Lung (tissue), 12 donors: ENCODE results near the gene SLC23A2. TPM values are rescaled to one million over a fixed set of nuclear protein-coding genes. Genes with fewer than 3 reads are reported as not detected.
"Not testable (repeated sequence)": the region's sequence is repeated elsewhere in the genome, so short reads cannot be mapped to it uniquely, and the experiment has no call there.

Experiments
- ATAC-seq: fragments of 200-7000 bp; cut with Tn5 transposase; one replicate; pipeline ENCODE4 v1.9.1; 2020; ENCODE audit warnings: moderate number of reproducible peaks; ENCODE audit not compliant: insufficient read depth, low FRiP score
- DNase-seq, 3 donors: peaks; one replicate each; pipeline ENCODE4 v3.0.0-alpha.2; 2013 to 2017
- H3K27ac ChIP-seq, 2 donors: one replicate each; pipeline ENCODE4 v1.5.1; 2013; ENCODE audit warnings: mild to moderate bottlenecking in 2 of 2, moderate library complexity in 2 of 2, control low read depth in 1 of 2, inconsistent platforms in 1 of 2, low read depth in 1 of 2, low read length in 1 of 2
- H3K27me3 ChIP-seq, 3 donors: one replicate each; pipeline ENCODE4 v1.5.1; 2013; ENCODE audit warnings: low read length in 2 of 3; ENCODE audit not compliant: control insufficient read depth in 3 of 3, insufficient read depth in 3 of 3
- H3K36me3 ChIP-seq, 4 donors: one replicate each; pipeline ENCODE4 v1.5.1; 2013; ENCODE audit warnings: low read length in 4 of 4, mild to moderate bottlenecking in 1 of 4, moderate library complexity in 1 of 4; ENCODE audit not compliant: control insufficient read depth in 4 of 4, insufficient read depth in 4 of 4
- H3K4me1 ChIP-seq, 5 donors: one replicate each; pipeline ENCODE4 v1.5.1; 2013; ENCODE audit warnings: low read length in 5 of 5, mild to moderate bottlenecking in 2 of 5, moderate library complexity in 1 of 5; ENCODE audit not compliant: control insufficient read depth in 5 of 5, insufficient read depth in 5 of 5
- H3K4me3 ChIP-seq: one replicate; pipeline ENCODE4 v1.5.1; 2013; ENCODE audit warnings: mild to moderate bottlenecking, control low read depth, moderate library complexity
- H3K9ac ChIP-seq, 2 donors: one replicate each; pipeline ENCODE4 v1.5.1; 2013; ENCODE audit warnings: low read length in 2 of 2, control low read depth in 1 of 2; ENCODE audit not compliant: insufficient read depth in 1 of 2
- H3K9me3 ChIP-seq, 4 donors: one replicate each; pipeline ENCODE4 v1.5.1; 2013; ENCODE audit warnings: low read length in 3 of 4, mild to moderate bottlenecking in 1 of 4, moderate library complexity in 1 of 4; ENCODE audit not compliant: control insufficient read depth in 4 of 4, insufficient read depth in 3 of 4
- WGBS, 2 donors: extraction: QIAGEN DNeasy Blood & Tissue Kit; methylation state at CpG; one replicate each; pipeline ENCODE4 v1.1.7; 2013; 5-methylcytosine and 5-hydroxymethylcytosine counted together
- polyA plus RNA-seq, 2 donors: library from polyadenylated mRNA; stranded (reverse); fragments of 200-250 nt; gene quantifications; one replicate each; pipeline ENCODE4 v1.2.1, GENCODE V29; 2013
- total RNA-seq, 2 donors: library from RNA; depleted of rRNA in 1 of 2; stranded (reverse); fragments of >200 nt in 1 of 2; gene quantifications; one replicate each; pipeline ENCODE4 v1.2.1, GENCODE V29; 2014 to 2021
- TF ChIP-seq, protein P1 (sequence below): IDR thresholded peaks from 2 replicates; pipeline ENCODE4 v1.5.1; 2012; ENCODE audit warnings: mild to moderate bottlenecking; ENCODE audit errors: control extremely low read depth, extremely low read depth
- donor health status: control.
- donor health status: control.
- donor health status: Bipolar disorder and iron deficiency.
- donor health status: healthy.
- donor health status: DM: yes; HTN: yes; CAD: no.

Gene SLC23A2
- total and polyA plus RNA-seq, 4 donors = 6.0 to 23.5 (median 14.3) TPM

DNA sequence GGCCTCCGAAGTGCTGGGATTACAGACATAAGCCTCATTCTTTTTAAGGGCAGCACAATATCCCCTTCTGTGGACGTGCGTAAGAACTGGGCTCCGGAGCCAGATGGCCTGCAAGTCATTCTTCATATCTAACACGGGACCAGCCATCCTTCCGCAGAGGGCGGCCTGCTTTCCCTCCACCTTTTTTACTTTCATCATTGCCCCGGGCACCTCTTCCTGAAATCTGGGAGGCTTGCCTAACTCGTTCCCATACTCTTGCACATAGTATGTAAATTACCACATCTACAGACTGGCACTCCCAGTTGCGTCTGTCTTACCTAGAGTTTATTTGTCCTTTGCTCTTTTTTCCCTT, 29.9 kb upstream of the SLC23A2 start:
- Histone ChIP-seq H3K4me3 (no peak overlapping the region), H3K9ac (no peak overlapping the region), H3K27me3 (no peaks in the 10 kb centered on the region), H3K9me3 (no peaks in the 10 kb centered on the region), H3K27ac (no peak overlapping the region), H3K4me1 (no peaks in the 10 kb centered on the region), H3K36me3 (no peaks in the 10 kb centered on the region)
- no peak for DNase-seq
- WGBS, 2 donors = 40 to 71% methylated on average over 10 of the region's 10 CpGs
- no peak for ATAC-seq
- TF ChIP-seq, protein P1, sequence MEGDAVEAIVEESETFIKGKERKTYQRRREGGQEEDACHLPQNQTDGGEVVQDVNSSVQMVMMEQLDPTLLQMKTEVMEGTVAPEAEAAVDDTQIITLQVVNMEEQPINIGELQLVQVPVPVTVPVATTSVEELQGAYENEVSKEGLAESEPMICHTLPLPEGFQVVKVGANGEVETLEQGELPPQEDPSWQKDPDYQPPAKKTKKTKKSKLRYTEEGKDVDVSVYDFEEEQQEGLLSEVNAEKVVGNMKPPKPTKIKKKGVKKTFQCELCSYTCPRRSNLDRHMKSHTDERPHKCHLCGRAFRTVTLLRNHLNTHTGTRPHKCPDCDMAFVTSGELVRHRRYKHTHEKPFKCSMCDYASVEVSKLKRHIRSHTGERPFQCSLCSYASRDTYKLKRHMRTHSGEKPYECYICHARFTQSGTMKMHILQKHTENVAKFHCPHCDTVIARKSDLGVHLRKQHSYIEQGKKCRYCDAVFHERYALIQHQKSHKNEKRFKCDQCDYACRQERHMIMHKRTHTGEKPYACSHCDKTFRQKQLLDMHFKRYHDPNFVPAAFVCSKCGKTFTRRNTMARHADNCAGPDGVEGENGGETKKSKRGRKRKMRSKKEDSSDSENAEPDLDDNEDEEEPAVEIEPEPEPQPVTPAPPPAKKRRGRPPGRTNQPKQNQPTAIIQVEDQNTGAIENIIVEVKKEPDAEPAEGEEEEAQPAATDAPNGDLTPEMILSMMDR = no peak

DNA sequence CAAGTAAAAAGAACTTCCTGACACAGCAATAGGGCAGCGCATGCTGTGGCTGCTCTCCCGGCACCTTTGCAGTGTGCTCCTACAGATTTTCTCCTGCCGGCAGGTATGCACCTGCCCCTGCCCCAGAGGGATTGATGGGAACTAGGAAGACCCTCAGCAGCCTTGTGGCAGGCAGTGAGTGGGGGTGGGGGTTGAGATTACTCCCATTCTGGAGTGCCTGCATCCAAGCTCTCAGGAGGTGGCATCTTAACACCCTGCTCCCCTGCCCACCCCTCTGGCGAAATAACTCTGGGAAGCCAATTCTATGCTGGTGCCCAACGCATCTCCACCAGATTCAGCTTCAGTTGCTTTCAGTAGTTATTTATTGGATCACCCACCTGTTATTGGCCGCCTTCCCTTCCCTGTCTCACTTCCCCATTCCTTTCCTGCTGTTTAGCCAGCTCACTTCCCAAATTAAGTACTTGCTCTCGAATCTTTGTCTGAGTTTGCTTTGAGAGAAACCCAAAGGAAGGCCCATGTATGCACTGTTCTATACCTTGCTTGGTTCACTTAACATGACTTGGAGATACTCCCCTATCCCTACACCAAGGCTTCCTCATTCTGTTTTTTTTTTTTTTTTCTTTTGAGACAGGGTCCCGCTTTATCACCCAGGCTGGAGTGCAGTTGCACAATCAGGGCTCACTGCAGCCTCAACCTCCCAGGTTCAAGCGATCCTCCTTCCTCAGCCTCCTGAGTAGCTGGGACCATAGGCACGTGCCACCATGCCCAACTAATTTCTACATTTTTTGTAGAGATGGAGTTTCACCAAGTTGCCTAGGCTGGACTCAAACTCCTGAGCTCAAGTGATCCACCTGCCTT, 29.3 kb upstream of the SLC23A2 start:
- ATAC-seq = no peak
- TF ChIP-seq, protein P1 = no peak
- Histone ChIP-seq H3K4me1 (no peaks in the 10 kb centered on the region), H3K9me3 (no peaks in the 10 kb centered on the region), H3K4me3 (no peak overlapping the region), H3K27me3 (no peaks in the 10 kb centered on the region), H3K36me3 (no peaks in the 10 kb centered on the region), H3K27ac (no peak overlapping the region), H3K9ac (no peak overlapping the region)
- no peak for DNase-seq
- 65 to 75% methylated on average over 10 of the region's 10 CpGs for WGBS, 2 donors

DNA sequence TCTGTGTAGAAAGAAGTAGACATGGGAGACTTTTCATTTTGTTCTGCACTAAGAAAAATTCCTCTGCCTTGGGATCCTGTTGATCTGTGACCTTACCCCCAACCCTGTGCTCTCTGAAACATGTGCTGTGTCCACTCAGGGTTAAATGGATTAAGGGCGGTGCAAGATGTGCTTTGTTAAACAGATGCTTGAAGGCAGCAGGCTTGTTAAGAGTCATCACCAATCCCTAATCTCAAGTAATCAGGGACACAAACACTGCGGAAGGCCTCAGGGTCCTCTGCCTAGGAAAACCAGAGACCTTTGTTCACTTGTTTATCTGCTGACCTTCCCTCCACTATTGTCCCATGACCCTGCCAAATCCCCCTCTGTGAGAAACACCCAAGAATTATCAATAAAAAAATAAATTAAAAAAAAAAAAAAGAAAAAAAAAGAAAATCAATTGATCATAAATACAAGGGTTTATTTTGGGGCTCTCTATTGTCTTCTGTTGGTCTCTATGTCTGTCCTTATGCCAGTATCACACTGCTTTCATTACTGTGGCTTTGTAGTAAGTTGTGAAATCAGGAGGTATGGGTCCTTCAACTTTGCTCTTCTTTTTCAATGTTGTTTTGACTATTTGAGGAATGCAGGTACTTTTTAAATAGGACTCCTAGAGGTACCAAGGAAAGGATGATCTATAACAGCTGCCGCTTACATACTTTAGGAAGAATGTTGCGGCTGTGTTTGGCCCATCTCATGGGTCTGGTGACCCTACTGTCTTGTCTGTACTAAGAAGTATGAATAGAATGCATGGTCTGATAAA, 27.1 kb upstream of the SLC23A2 start:
- H3K27ac ChIP-seq, H3K4me1 ChIP-seq, ATAC-seq, H3K9ac ChIP-seq, H3K36me3 ChIP-seq, H3K4me3 ChIP-seq, DNase-seq, H3K27me3 ChIP-seq, H3K9me3 ChIP-seq: not testable (repeated sequence)
- WGBS, 2 donors = 94 to 100% methylated on average over 4 of the region's 4 CpGs

DNA sequence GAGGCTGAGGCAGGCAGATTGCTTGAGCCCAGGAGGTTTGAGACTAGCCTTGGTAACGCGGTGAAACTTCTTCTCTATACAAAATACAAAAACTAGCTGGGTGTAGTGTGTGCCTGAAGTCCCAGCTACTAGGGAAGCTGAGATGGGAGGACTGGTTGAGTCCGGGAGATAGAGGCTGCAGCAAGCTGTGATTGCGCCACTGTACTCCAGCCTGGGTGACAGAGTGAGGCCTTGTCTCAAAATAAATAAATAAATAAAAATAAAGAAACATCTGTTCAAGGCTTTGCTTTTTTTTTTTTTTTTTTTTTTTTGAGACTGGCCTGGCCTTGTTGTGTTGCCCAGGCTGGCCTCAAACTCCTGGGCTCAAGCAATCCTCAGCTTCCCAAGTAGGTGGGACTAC, 23.7 kb upstream of the SLC23A2 start:
- Histone ChIP-seq H3K4me1 (no peaks in the 10 kb centered on the region), H3K36me3 (no peaks in the 10 kb centered on the region), H3K9me3 (no peaks in the 10 kb centered on the region), H3K9ac (no peak overlapping the region), H3K4me3 (no peak overlapping the region), H3K27me3 (no peaks in the 10 kb centered on the region), H3K27ac (no peak overlapping the region)
- WGBS, 2 donors = 90% methylated on average over 4 of the region's 4 CpGs
- no peak for ATAC-seq
- DNase-seq = peak in 1 of 3 donors; percentile 14
- TF ChIP-seq, protein P1 = no peak
